ENCODE data around the gene APOM.

APOM gene

GRCh38 chr6:31645325-31645724 is 10.4 kb upstream of the APOM start:
- Mint-ChIP-seq H3K36me3 (ENCODE audit: low read depth) (peaks cover 77% of the 10 kb centered on the region), H3K4me1 (peaks cover 10% of the 10 kb centered on the region), H3K9me3 (no peaks in the 10 kb centered on the region), H3K27ac (no peak overlapping the region), H3K27me3 (ENCODE audit: low read depth) (no peaks in the 10 kb centered on the region), H3K4me3 (no peak overlapping the region)
- TF ChIP-seq CTCF (IDR thresholded peaks at IDR 0.05; ENCODE audit: unreplicated experiment in 3 of 3): no peak

- no peaks in the 10 kb centered on the region for H3K27me3 Mint-ChIP-seq (ENCODE audit: low read depth)
- peaks cover 55% of the 10 kb centered on the region for H3K36me3 Mint-ChIP-seq (ENCODE audit: low read depth)
- peak overlapping the region; percentile 91 to 93 (median 93) for H3K4me3 Mint-ChIP-seq
- no peak for TF ChIP-seq CTCF (IDR thresholded peaks at IDR 0.05; ENCODE audit: unreplicated experiment in 3 of 3)
- peak overlapping the region; percentile 100 for H3K27ac Mint-ChIP-seq
- peaks cover 43% of the 10 kb centered on the region for H3K4me1 Mint-ChIP-seq
- no peaks in the 10 kb centered on the region for H3K9me3 Mint-ChIP-seq
These were observed 4.0 kb upstream of the APOM start for GRCh38 chr6:31651602-31652191.

- Mint-ChIP-seq H3K9me3 (no peaks in the 10 kb centered on the region), H3K36me3 (ENCODE audit: low read depth) (peaks cover 43% of the 10 kb centered on the region), H3K27me3 (ENCODE audit: low read depth) (no peaks in the 10 kb centered on the region), H3K4me1 (peaks cover 50% of the 10 kb centered on the region), H3K27ac (peak overlapping the region; percentile 100), H3K4me3 (peak overlapping the region; percentile 91 to 93 (median 93))
- no peak for TF ChIP-seq CTCF (IDR thresholded peaks at IDR 0.05; ENCODE audit: unreplicated experiment in 3 of 3)
These were observed 2.6 kb upstream of the APOM start for GRCh38 chr6:31652925-31653724.

- TF ChIP-seq CTCF (IDR thresholded peaks at IDR 0.05; ENCODE audit: unreplicated experiment in 3 of 3): no peak
- peak overlapping the region; percentile 64 to 76 (median 68) for H3K4me3 Mint-ChIP-seq
- no peaks in the 10 kb centered on the region for H3K27me3 Mint-ChIP-seq (ENCODE audit: low read depth)
- H3K4me1 Mint-ChIP-seq: peaks cover 61% of the 10 kb centered on the region
- H3K9me3 Mint-ChIP-seq: no peaks in the 10 kb centered on the region
- peaks cover 27% of the 10 kb centered on the region for H3K36me3 Mint-ChIP-seq (ENCODE audit: low read depth)
- H3K27ac Mint-ChIP-seq: peak overlapping the region; percentile 20 to 92 (median 75)
These were observed 933 bp upstream of the APOM start for GRCh38 chr6:31654574-31655348.

DNA sequence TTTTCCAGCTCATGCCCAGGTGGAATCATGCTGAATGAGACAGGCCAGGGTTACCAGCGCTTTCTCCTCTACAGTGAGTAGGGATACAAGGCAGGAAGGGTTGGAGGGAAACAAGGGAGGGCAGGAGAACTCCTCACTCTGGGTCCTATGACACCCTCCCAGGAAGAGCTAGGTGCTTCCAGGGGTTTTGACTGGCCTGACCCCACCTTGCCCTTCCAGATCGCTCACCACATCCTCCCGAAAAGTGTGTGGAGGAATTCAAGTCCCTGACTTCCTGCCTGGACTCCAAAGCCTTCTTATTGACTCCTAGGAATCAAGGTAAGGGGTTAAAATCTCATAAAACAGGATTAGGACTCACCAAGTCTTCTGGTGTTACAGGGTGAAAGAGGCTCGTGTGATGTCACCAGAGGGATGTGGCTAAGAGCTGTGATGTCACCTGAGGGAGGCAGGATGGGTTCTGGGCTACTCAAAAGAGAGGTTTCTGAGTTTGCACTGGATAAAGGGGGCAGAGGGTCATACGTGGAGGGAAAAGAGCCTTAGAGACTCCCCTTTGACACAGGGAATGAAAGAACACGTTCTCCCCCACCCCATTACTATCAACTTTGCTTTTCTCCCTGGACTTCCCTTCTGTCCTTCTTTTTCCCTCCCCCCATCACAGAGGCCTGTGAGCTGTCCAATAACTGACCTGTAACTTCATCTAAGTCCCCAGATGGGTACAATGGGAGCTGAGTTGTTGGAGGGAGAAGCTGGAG is 1.9 kb downstream of the APOM start:
- H3K27ac Mint-ChIP-seq: peak overlapping the region; percentile 50 to 70 (median 67)

More for the DNA sequence above, 1.9 kb downstream of the APOM start:
- Mint-ChIP-seq H3K4me3 (peak overlapping the region; percentile 83 to 95 (median 89)), H3K9me3 (no peaks in the 10 kb centered on the region), H3K36me3 (ENCODE audit: low read depth) (peaks cover 18% of the 10 kb centered on the region), H3K4me1 (peaks cover 59% of the 10 kb centered on the region), H3K27me3 (ENCODE audit: low read depth) (no peaks in the 10 kb centered on the region)
- no peak for TF ChIP-seq CTCF (IDR thresholded peaks at IDR 0.05; ENCODE audit: unreplicated experiment in 3 of 3)

Data from nephron (organoid).